Thoracic aorta (tissue), 2 donors: ENCODE data around the gene C16orf74. TPM values are rescaled to one million over a fixed set of nuclear protein-coding genes. Genes with fewer than 3 reads are reported as not detected.

Experiments used
- ATAC-seq: fragments of 150-250 bp; one replicate; pipeline ENCODE4 v1.8.0; 2017; ENCODE audit warnings: low read depth; ENCODE audit not compliant: insufficient number of reproducible peaks, low FRiP score
- DNase-seq: peaks from one replicate; pipeline ENCODE4 v3.0.0-alpha.2; 2020; ENCODE audit warnings: low spot score
- H3K27ac ChIP-seq, 2 donors: fragments of 200-600 bp; sonication (generic); 1 replicate in 1 of 2; 2 replicates in 1 of 2; pipeline ENCODE4 v1.5.1; 2016; ENCODE audit warnings: mild to moderate bottlenecking in 2 of 2, moderate library complexity in 2 of 2
- H3K27me3 ChIP-seq: fragments of 200-600 bp; sonication (generic); replicated peaks from 2 replicates; pipeline ENCODE4 v1.6.0; 2016; ENCODE audit warnings: mild to moderate bottlenecking; ENCODE audit not compliant: insufficient read depth
- H3K36me3 ChIP-seq: fragments of 200-600 bp; sonication (generic); one replicate; pipeline ENCODE4 v1.5.1; 2016
- H3K4me1 ChIP-seq, 2 donors: fragments of 200-600 bp; sonication (generic); 1 replicate in 1 of 2; 2 replicates in 1 of 2; pipeline versions ENCODE4 v1.5.1 to v1.6.0; 2016; ENCODE audit warnings: low read depth in 2 of 2, mild to moderate bottlenecking in 1 of 2; ENCODE audit not compliant: control insufficient read depth in 1 of 2
- H3K4me3 ChIP-seq: fragments of 200-600 bp; sonication (generic); 2 replicates; pipeline ENCODE4 v1.5.1; 2016; ENCODE audit warnings: mild to moderate bottlenecking
- H3K9me3 ChIP-seq: fragments of 200-600 bp; sonication (generic); 2 replicates; pipeline ENCODE4 v1.5.1; 2016
- CTCF ChIP-seq: fragments of 200-600 bp; sonication (generic); IDR thresholded peaks from one replicate; pipeline ENCODE4 v1.5.1; 2019; ENCODE audit warnings: antibody characterized with exemption
- total RNA-seq, 2 donors: library from RNA; depleted of rRNA; stranded (reverse); fragments of >200 nt; gene quantifications; one replicate each; pipeline versions ENCODE4 v1.1.0 to v1.2.3, GENCODE V29; 2016

Gene C16orf74
- total RNA-seq, 2 donors from 2014 or later = 1.2 TPM; not detected in 1

DNA sequence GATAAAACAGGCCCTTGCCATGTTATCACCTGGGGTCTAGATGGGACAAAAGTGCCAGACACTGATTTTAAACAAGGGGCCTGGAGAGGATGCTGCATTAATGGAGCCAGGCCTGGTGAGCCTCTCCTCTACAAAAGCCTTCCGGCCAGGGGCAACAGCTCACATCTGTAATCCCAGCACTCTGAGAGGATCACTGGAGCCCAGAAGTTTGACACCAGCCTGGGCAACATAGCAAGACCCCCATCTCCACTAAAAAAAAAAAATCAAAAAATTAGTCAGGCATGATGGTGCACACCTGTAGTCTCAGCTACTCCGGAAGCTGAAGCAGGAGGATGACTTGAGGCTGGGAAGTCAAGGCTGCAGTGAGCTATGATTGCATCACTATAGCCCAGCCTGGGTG, 65.6 kb downstream of the C16orf74 start:
- Histone ChIP-seq H3K4me3 (no peak overlapping the region), H3K27me3 (no peaks in the 10 kb centered on the region), H3K27ac (no peak overlapping the region), H3K4me1 (peaks cover 11 to 13% of the 10 kb centered on the region in 2 donors), H3K36me3 (no peaks in the 10 kb centered on the region), H3K9me3 (no peaks in the 10 kb centered on the region)
- TF ChIP-seq CTCF = no peak
- ATAC-seq (no peak), DNase-seq (no peak)

DNA sequence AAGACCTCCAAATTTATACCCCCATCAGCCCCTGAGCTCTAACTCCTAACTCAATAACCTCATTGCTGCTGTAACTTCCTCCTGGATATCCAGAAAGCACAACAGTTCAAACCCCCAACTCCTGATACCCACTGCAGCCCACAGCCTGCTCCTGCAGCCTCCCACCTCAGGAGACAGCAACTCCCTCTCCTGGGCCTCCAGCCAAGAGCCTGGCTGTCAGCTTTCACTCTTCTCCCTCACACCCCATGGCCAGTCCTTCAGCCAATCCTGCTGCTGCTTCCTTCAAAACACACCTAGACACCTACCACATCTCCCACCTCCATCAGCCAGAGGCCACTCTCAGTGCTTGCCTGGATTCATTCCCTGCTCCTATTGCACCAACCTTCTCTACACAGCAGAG, 67.5 kb downstream of the C16orf74 start:
- H3K27ac ChIP-seq = no peak overlapping the region
- DNase-seq (no peak), ATAC-seq (no peak)
- no peak for TF ChIP-seq CTCF
- H3K9me3 ChIP-seq = no peaks in the 10 kb centered on the region
- H3K27me3 ChIP-seq = no peaks in the 10 kb centered on the region
- H3K4me3 ChIP-seq = no peak overlapping the region
- peaks cover 3% of the 10 kb centered on the region in 2 donors for H3K4me1 ChIP-seq
- H3K36me3 ChIP-seq = peaks cover 2% of the 10 kb centered on the region

GRCh38 chr16:85682516-85682915, 68.4 kb downstream of the C16orf74 start:
- Histone ChIP-seq H3K27ac (no peak overlapping the region), H3K27me3 (no peaks in the 10 kb centered on the region), H3K4me1 (no peaks in the 10 kb centered on the region), H3K9me3 (no peaks in the 10 kb centered on the region), H3K4me3 (no peak overlapping the region), H3K36me3 (peaks cover 2% of the 10 kb centered on the region)
- DNase-seq (no peak), ATAC-seq (no peak)
- TF ChIP-seq CTCF = no peak

GRCh38 chr16:85681255-85681654, 69.6 kb downstream of the C16orf74 start:
- no peak for DNase-seq
- H3K27ac ChIP-seq = no peak overlapping the region
- no peak for ATAC-seq
- no peak overlapping the region for H3K4me3 ChIP-seq
- peaks cover 2% of the 10 kb centered on the region for H3K36me3 ChIP-seq
- no peaks in the 10 kb centered on the region for H3K4me1 ChIP-seq
- no peak for TF ChIP-seq CTCF
- H3K9me3 ChIP-seq = no peaks in the 10 kb centered on the region
- H3K27me3 ChIP-seq = no peaks in the 10 kb centered on the region

GRCh38 chr16:85680352-85680944, 70.4 kb downstream of the C16orf74 start:
- Histone ChIP-seq H3K27ac (no peak overlapping the region), H3K4me3 (no peak overlapping the region), H3K36me3 (peaks cover 2% of the 10 kb centered on the region), H3K4me1 (no peaks in the 10 kb centered on the region), H3K27me3 (no peaks in the 10 kb centered on the region), H3K9me3 (no peaks in the 10 kb centered on the region)
- ATAC-seq (no peak), DNase-seq (no peak)
- TF ChIP-seq CTCF = no peak
